Activated CD4-positive, alpha-beta T cell treated with anti-CD3 and anti-CD28 coated beads, Interleukin-2, amount 50 U/mL, for 16 hours (primary cell): ENCODE measurements around the gene SIAH2.

ENCODE experiments used
- DNase-seq: peaks from one replicate; pipeline ENCODE4 v3.0.0-alpha.2; 2020

SIAH2 gene

DNA sequence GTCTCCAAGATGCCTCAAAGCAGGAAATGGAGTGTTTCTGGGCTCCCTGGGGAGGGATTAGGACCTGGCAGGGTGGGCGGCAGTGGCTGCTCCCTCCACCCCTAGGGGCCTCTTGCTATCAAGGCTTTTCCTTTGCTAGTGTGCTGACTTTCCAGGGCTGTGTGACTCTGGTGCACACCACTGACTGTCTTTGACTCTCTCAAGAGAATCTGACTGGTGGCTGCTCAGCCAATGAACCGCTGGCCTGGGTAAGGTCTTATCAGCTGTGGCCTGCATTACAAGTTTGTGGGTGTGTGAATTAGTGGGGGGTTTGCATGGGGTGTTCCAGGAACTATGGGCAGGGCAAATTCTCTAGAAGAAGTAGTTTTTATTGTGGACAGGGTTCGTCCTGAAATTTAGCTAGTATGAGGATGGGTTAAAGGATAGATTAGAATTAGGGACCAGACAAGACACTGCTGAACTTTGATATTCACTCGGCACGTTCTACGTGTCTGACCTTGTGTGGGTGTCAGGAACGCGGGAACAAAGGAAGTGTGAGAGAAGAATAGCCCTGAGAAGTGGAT, 29.5 kb downstream of the SIAH2 start:
- DNase-seq = no peak

GRCh38 chr3:150729682-150730360, 33.1 kb downstream of the SIAH2 start:
- no peak for DNase-seq

DNA sequence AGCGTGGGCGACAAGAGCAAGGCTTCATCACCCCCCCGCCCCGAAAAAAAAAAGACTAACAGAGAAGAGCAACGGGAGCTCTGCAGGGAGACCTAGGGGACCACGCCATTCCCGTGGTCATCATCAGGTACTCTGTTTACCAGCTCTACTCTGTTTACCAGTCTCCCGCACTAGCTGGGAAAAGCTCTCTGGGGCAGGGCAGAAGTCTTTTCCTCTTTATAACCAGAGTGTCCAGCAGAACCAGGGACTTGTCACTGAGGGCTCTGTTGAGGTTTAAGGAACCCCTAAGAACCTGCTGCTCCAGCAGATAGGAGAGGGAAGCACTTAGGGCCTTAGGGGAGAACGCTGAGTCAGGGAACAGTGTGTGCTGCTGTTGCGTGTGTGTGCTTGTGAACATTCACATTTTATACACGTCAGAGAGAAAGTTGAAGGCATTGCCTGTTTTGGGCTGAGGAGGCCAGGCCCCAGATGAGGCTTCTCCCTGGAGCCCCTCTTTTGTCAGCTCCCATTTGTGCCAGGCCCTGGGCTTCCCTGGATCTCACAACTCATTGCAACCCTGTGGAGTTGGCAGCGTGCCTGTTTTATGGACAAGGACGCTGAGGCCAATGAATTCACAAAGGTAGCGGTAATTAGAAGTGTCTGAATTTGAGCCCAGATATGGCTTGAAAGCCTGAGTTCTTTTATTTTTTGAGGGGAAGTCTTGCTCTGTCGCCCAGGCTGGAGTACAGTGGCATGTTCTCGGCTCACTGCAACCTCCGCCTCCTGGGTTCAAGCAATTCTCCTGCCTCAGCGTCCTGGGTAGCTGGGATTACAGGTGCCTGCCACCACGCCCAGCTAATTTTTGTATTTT, 35.1 kb downstream of the SIAH2 start:
- no peak for DNase-seq

DNA sequence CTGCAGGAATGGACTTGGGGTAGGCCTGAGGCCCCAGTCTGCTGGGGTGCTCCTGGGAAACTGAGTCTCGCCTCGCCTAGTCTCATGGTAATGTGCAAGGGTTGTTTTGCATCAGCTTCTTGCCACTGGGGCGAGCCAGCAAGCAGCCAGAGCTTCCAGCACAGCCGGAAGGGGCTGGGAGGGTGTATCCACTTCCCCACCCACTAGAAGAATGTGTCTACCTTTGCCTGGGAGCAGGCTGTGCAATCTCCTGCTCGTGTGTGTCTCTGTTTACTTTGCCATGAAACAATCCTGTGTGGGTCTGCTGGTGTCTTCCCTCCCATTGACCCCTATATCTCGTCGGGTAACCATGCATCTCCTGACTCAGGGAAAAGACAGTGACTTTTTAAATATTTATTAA, 37.4 kb downstream of the SIAH2 start:
- DNase-seq = no peak

GRCh38 chr3:150723946-150724345, 39.0 kb downstream of the SIAH2 start:
- DNase-seq = no peak

GRCh38 chr3:150722267-150722666, 40.7 kb downstream of the SIAH2 start:
- DNase-seq = no peak

- DNase-seq = peak; percentile 80
Measured at GRCh38 chr3:150721285-150722130, 41.5 kb downstream of the SIAH2 start.

DNA sequence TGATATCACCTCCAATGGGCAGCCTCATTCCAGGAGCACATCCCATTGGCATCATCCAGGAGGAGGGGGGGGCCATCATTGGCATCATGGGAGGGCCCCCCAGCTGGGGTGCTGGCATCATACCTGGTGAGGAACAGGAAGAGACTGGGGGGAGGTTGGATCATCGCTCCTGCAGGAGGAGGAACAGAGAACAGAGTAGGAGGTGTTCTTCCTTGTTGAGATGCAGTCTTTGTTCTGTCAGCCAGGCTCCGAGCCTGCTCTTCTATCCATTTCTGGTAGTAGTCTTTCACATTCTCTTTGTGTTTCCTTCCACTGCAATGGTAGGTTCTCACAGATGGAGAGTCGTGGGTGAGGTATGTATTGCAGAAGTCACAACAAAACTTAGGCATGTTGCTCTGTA, 42.5 kb downstream of the SIAH2 start:
- no peak for DNase-seq

- DNase-seq = no peak
Measured at GRCh38 chr3:150710097-150710496, 52.9 kb downstream of the SIAH2 start.

DNA sequence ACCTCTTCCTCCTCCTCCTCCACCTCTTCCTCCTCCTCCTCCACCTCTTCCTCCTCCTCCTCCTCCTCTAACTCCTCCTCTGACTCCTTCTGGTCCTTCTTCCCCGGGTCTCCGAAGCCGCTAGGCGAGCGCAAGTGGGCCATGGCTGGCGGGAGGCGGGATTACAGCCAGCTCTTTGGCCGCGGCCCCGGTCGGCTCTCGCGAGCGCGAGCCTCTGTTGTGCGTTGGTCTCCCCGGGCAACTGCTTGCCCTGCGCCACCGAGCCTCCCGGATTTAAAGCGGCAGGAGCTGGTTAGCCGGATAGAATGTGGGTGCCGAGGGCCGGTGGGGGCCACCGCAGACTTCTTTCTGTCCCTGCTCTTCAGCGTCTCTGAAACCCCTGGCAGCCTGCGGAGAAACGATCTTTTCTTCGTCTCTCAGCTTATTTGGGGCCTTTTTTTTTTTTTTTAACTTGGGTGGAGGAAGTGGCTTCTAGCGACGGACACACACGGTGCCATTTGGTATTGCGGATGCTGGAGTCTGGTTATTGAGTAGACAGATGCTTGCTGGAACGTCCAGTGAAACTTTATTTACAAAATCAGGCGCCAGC, 59.1 kb downstream of the SIAH2 start, which contains the start of gene ERICH6:
Gene ERICH6, minus strand, starts transcription at position 165 of the 589 bp plus-strand sequence. Its CDS starts 22 bp downstream, at position 143.
- DNase-seq = peak; percentile 93

GRCh38 chr3:150703299-150703755, 59.6 kb downstream of the SIAH2 start:
- DNase-seq = no peak

DNA sequence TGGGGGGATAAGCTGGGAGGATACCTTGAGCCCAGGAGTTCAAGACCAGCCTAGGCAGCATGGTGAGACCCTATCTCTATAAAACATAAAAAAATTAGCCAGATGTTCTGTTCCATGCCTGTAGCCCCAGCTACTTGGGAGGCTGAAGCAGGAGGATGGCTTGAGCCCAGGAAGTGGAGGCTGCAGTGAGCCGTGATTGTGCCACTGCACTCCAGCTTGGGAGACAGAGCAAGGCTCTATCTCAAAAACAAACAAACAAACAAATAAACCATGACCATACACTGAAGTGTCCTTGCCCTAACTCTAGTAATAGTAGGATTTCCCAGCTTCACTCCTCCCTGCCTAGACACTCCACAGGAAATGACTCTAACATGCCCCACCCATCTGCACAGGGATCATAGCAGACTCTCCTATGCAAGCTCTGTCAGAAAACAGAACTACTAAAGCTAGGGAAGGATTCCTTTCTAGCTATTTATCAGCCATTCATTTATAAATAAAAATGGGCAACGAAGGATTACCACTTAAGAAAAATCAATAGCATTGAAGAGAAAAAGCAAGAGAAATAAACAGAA, 63.8 kb downstream of the SIAH2 start:
- no peak for DNase-seq

DNA sequence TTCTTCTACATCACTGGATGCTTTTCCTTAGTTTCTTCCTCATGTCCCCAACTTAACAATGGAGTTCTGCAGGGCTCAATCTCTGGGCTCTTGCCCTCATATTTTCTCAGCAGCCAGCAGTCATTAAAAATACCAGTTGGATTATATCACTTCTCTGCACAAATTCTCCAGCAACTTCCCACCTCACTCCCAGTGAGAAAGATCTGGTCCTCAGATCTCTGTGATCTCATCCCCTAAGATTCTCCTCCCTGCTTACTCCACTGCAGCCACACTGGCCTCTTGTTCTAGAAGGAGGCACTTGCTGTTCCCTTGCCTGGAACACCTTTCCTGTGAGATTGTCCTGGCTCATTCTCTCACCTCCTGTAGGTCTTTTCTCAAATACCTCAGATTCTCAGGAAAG, 65.3 kb downstream of the SIAH2 start:
- DNase-seq = no peak

DNA sequence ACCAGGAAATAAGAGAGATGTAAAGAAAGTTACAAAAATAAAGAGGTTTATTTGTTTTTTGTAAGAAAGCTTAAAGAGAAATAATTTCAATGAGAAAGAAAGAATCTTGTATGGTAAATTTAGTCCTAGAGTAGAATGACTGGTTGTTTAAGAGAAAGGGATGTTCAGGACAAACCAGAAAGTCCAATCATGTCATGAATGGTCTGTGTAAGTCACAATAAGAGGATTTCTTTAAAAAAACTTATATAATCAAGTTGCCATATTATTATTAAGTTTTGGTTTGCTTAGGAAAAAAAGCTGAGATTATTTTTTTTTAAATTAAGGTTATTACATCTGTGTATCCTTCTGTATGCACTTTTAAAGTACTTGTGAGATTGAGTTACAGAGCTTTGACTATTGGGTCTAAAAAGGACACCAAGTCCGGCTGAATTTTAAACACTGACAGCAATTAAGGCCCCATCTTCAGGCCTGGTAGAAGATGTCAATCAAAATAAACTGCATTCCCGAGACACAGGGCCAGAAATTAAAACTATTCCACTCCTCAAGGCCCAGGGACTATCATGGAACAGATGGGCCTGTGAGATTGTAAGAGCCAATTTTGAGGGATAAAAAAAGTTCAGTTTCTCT, 71.4 kb downstream of the SIAH2 start:
- no peak for DNase-seq
